NCI-H446 treated with DMSO at 0.1 percent for 48 hours (cell line): ENCODE measurements around the gene ZNF107.
"Not testable (repeated sequence)": the region's sequence is repeated elsewhere in the genome, so short reads cannot be mapped to it uniquely, and the experiment has no call there.

Source experiments
- DNase-seq: peaks from one replicate; lab custom pipeline; 2025; lab: John Stamatoyannopoulos, UW

ZNF107 gene

GRCh38 chr7:64733550-64734240 is 67.8 kb downstream of the ZNF107 start:
- DNase-seq, result no peak

- DNase-seq, result no peak
Measured at GRCh38 chr7:64736575-64736974, 70.6 kb downstream of the ZNF107 start.

DNA sequence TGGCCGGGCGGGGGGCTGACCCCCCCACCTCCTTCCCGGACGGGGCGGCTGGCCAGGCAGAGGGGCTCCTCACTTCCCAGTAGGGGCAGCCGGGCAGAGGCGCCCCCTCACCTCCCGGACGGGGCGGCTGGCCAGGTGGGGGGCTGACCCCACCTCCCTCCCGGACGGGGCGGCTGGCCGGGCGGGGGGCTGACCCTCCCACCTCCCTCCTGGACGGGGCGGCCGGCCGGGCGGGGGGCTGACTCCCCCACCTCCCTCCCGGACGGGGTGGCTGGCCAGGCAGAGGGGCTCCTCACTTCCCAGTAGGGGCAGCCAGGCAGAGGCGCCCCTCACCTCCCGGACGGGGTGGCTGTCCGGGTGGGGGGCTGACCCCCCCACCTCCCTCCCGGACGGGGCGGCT is 72.5 kb downstream of the ZNF107 start:
- not testable (repeated sequence) for DNase-seq

DNA sequence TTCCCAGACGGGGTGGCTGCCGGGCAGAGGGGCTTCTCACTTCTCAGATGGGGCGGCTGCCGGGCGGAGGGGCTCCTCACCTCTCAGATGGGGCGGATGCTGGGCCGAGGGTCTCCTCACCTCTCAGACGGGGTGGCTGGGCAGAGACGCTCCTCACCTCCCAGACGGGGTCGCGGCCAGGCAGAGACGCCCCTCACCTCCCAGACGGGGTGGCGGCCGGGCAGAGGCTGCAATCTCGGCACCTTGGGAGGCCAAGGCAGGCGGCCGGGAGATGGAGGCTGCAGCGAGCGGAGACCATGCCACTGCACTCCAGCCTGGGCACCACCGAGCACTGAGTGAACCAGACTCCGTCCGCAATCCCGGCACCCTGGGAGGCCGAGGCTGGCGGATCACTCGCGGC is 73.0 kb downstream of the ZNF107 start:
- not testable (repeated sequence) for DNase-seq

GRCh38 chr7:64744680-64745079 is 78.7 kb downstream of the ZNF107 start:
- no peak for DNase-seq

GRCh38 chr7:64747802-64748201 is 81.9 kb downstream of the ZNF107 start:
- DNase-seq, result no peak

DNA sequence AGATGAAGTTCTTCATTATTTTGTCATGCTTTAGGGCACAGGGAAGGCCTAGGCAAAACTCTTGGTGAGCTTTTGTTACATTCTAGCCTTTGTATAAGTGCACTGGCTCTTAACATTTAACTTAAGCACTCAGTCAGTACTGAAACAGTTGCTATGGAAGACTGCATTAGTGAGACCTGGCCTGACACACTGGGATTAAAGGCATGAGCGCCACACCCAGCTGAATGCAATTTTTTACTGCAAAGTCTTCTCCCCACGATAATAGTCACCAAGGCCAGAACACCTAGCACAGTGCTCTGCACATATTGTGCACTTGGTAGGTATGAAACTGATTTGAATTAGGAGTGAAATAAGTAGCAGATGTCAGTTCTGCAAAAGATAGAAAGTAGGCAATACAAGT is 87.1 kb downstream of the ZNF107 start:
- DNase-seq, result no peak

DNA sequence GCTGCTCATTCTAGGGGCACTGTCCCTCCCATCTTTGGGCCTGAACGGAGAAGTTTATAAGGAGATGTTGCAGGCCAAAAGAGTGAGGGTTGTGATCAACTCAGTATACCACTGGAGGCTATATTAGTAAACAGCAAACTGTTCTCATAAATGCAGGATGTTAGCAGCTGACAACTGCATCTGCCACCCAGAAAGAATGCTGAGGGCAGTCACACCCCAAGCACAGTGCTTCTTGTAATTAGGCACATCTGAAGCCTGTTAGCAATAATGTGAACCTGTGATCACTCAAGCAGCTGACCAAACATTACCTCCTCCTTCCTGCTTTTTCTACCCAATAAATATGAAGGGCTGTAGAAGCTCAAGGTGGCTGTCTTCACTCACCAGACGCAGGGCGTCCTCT is 89.9 kb downstream of the ZNF107 start:
- no peak for DNase-seq

DNA sequence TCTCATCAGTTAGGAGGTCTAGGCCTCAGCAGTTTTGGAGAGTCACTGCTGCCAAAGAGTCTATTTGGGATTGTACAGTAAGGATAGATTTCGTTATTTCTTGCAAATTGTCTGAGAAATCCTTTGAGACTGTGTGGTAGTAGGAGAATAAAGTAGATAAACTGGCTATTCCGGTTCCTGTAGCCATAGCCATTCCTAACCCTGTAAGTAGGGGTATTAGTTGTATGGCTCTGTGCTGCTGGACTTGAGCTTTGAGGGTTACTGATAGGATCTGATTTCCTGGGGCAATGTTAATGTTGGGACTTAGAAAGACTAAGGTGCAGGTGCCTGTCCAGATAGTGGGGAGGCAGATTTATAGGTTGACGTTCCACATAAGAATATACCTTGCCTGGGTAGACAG is 92.2 kb downstream of the ZNF107 start:
- DNase-seq, result no peak
